Measurements from ENCODE around the gene CAMP.
"Not testable (repeated sequence)": the region's sequence is repeated elsewhere in the genome, so short reads cannot be mapped to it uniquely, and the experiment has no call there.

CAMP gene

GRCh38 chr3:48194446-48195071 lies 28.7 kb upstream of the CAMP start:
- no peak for TF ChIP-seq ZFX (IDR thresholded peaks at IDR 0.05)
- TF ChIP-seq, protein P1, sequence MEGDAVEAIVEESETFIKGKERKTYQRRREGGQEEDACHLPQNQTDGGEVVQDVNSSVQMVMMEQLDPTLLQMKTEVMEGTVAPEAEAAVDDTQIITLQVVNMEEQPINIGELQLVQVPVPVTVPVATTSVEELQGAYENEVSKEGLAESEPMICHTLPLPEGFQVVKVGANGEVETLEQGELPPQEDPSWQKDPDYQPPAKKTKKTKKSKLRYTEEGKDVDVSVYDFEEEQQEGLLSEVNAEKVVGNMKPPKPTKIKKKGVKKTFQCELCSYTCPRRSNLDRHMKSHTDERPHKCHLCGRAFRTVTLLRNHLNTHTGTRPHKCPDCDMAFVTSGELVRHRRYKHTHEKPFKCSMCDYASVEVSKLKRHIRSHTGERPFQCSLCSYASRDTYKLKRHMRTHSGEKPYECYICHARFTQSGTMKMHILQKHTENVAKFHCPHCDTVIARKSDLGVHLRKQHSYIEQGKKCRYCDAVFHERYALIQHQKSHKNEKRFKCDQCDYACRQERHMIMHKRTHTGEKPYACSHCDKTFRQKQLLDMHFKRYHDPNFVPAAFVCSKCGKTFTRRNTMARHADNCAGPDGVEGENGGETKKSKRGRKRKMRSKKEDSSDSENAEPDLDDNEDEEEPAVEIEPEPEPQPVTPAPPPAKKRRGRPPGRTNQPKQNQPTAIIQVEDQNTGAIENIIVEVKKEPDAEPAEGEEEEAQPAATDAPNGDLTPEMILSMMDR (conservative IDR thresholded peaks at IDR 0.05): peak; percentile 90
- no peak overlapping the region for H3K27ac ChIP-seq

- TF ChIP-seq, protein P1 (conservative IDR thresholded peaks at IDR 0.05): no peak
- no peak for TF ChIP-seq ZFX (IDR thresholded peaks at IDR 0.05)
- H3K27ac ChIP-seq: no peak overlapping the region
Observed at GRCh38 chr3:48196611-48197010, 26.7 kb upstream of the CAMP start.

GRCh38 chr3:48199117-48199516 lies 24.2 kb upstream of the CAMP start:
- H3K27ac ChIP-seq: no peak overlapping the region
- TF ChIP-seq, protein P1 (conservative IDR thresholded peaks at IDR 0.05): no peak
- TF ChIP-seq ZFX (IDR thresholded peaks at IDR 0.05): no peak

GRCh38 chr3:48202632-48203031 lies 20.7 kb upstream of the CAMP start:
- TF ChIP-seq ZFX (IDR thresholded peaks at IDR 0.05): no peak
- TF ChIP-seq, protein P1 (conservative IDR thresholded peaks at IDR 0.05): no peak
- no peak overlapping the region for H3K27ac ChIP-seq

DNA sequence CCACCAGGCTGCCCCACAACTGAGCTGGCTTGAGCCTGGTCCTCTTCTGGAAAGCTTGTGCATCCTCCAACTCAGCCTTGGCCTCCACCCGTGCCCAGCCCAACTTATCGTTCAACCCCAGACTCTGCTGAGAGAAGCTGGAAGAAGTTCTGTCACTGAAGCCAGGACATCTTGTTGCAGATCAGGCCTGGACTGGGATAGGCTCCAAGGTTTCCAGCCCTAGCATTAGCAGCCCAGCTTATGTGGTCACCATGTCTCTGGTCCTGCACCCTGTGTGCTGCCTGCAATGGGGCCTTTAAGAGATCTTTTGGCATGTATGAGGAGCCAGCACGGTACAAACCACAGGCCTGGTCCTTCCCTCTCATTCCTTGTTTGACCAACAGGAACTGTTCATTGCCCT lies 15.2 kb upstream of the CAMP start:
- no peak overlapping the region for H3K27ac ChIP-seq
- TF ChIP-seq, protein P1 (conservative IDR thresholded peaks at IDR 0.05): no peak
- no peak for TF ChIP-seq ZFX (IDR thresholded peaks at IDR 0.05)

DNA sequence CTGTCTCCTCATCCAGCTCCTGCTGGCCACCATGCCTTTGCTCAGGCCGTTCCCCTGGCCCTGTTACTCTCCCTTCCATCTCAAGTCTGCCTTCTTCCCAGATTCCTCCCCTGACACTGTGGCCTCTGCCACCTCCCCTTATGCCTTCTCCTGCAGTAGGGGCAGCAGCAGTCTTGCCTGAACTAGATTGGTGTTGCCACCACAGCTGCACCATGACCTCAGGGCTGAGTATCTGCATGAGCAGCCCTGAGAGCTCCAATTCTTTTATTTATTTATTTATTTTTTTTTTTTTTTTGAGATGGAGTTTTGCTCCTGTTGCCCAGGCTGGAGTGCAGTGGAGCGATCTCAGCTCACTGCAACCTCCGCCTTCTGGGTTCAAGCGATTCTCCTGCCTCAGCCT lies 13.8 kb upstream of the CAMP start:
- H3K27ac ChIP-seq: no peak overlapping the region
- no peak for TF ChIP-seq ZFX (IDR thresholded peaks at IDR 0.05)
- TF ChIP-seq, protein P1 (conservative IDR thresholded peaks at IDR 0.05): no peak

- H3K27ac ChIP-seq: not testable (repeated sequence)
Observed at GRCh38 chr3:48210534-48210933, 12.8 kb upstream of the CAMP start.

- H3K27ac ChIP-seq: not testable (repeated sequence)
Observed at GRCh38 chr3:48211776-48212175, 11.5 kb upstream of the CAMP start.
